ENCODE results near the gene BLVRA. TPM values are rescaled to one million over a fixed set of nuclear protein-coding genes. Genes with fewer than 3 reads are reported as not detected.
"Not testable (repeated sequence)": the region's sequence is repeated elsewhere in the genome, so short reads cannot be mapped to it uniquely, and the experiment has no call there.

BLVRA gene
- total and polyA plus RNA-seq, 10 of the 15 experiments (the other 5 are each of a cell fraction or from before 2014, with no cell fraction given), result 63.3 to 198 (median 102) TPM

- intact Hi-C loops (cut with micrococcal nuclease; ENCODE audit: unreplicated experiment) (no loop called here), in situ Hi-C loops (cut with MboI) (no loop called here)
- H2AFZ ChIP-seq (ENCODE audit: control insufficient read depth, low read depth, low read length), result no peak overlapping the region
- RAD21 ChIA-PET (ENCODE audit: unreplicated experiment), result interaction anchor here (1.1 kb wide), 1 partner anchor 233 kb away, joined by 3 read pairs; the partner anchor contains the start of gene STK17A
- H3K36me3 ChIP-seq (ENCODE audit: control insufficient read depth in 2 of 2, insufficient read depth in 2 of 2, low read length in 1 of 2), result no peaks in the 10 kb centered on the region
- no peak overlapping the region for H3K9ac ChIP-seq (ENCODE audit: control insufficient read depth, insufficient read depth, low read length)
- no peak overlapping the region for H3K27ac ChIP-seq (ENCODE audit: control insufficient read depth, insufficient read depth)
- FAIRE-seq (no peak), DNase-seq (ENCODE audit: low read depth, low spot score) (no peak), ATAC-seq (no peak)
- no peaks in the 10 kb centered on the region for H3K4me1 ChIP-seq (ENCODE audit: control insufficient read depth, insufficient read depth, low read length)
- TF ChIP-seq NFXL1 (IDR thresholded peaks at IDR 0.05; ENCODE audit: borderline replicate concordance) (no peak), ZNF592 (IDR thresholded peaks at IDR 0.05) (no peak), ZBTB4 (CRISPR knock-in tag; IDR thresholded peaks at IDR 0.05) (no peak), ZZZ3 (IDR thresholded peaks at IDR 0.05; ENCODE audit: control insufficient read depth, insufficient read length, low read depth) (no peak), SRF (IDR thresholded peaks at IDR 0.05; ENCODE audit: low read depth in 2 of 2, low read length in 2 of 2) (no peak), HDAC2 (IDR thresholded peaks at IDR 0.05) (no peak), CREM (IDR thresholded peaks at IDR 0.05; ENCODE audit: low read depth) (no peak), PAX5 (IDR thresholded peaks at IDR 0.05; ENCODE audit: borderline replicate concordance, low read depth, low read length) (no peak), SP1 (IDR thresholded peaks at IDR 0.05; ENCODE audit: low read depth, low read length) (no peak)
- no peaks in the 10 kb centered on the region for H3K27me3 ChIP-seq (replicated peaks in 1 of 2; ENCODE audit: control insufficient read depth in 2 of 2, insufficient read depth in 2 of 2, low read length in 1 of 2)
- POLR2A ChIA-PET, result no interaction called here
- no peaks in the 10 kb centered on the region for H4K20me1 ChIP-seq (ENCODE audit: control insufficient read depth, insufficient read depth)
- CTCF ChIA-PET, result interaction anchor here (0.8 to 1.2 kb wide), 3 partner anchors 19 to 298 kb away, joined by 3 to 4 read pairs (median 3); no protein-coding TSS in a partner anchor
- no TSS peak for BruUV-seq (replicated peaks)
- no peaks in the 10 kb centered on the region for H3K79me2 ChIP-seq (ENCODE audit: control insufficient read depth, insufficient read depth, low read length)
- H3K4me3 ChIP-seq, result no peak overlapping the region
- no peak overlapping the region for H3K4me2 ChIP-seq (ENCODE audit: control insufficient read depth, insufficient read depth)
- WGBS (ENCODE audit: insufficient coverage, insufficient replicate concordance, low lambda C conversion rate, missing lambda C conversion rate), result 100% methylated on average over 3 of the region's 3 CpGs
- H3K9me3 ChIP-seq (replicated peaks; ENCODE audit: control insufficient read depth, insufficient read depth, low read length), result peaks cover 1% of the 10 kb centered on the region; the same call in 1 of the 3 replicates
- SMC1A ChIA-PET (ENCODE audit: uncharacterized antibody, unreplicated experiment), result interaction anchor here (1.5 to 1.7 kb wide), 2 partner anchors 11 to 20 kb away, joined by 5 read pairs; no protein-coding TSS in a partner anchor
These were observed 56.9 kb downstream of the BLVRA start for GRCh38 chr7:43815373-43815772.

- DNase-seq (ENCODE audit: low read depth, low spot score); H3K4me1 ChIP-seq (ENCODE audit: control insufficient read depth, insufficient read depth, low read length); H3K9ac ChIP-seq (ENCODE audit: control insufficient read depth, insufficient read depth, low read length); RAD21 ChIA-PET (ENCODE audit: unreplicated experiment); H3K4me2 ChIP-seq (ENCODE audit: control insufficient read depth, insufficient read depth); H3K36me3 ChIP-seq (ENCODE audit: control insufficient read depth in 2 of 2, insufficient read depth in 2 of 2, low read length in 1 of 2); H2AFZ ChIP-seq (ENCODE audit: control insufficient read depth, low read depth, low read length); BruUV-seq (replicated peaks); H3K27ac ChIP-seq (ENCODE audit: control insufficient read depth, insufficient read depth); H4K20me1 ChIP-seq (ENCODE audit: control insufficient read depth, insufficient read depth); FAIRE-seq; in situ Hi-C loops (cut with MboI); ATAC-seq; H3K79me2 ChIP-seq (ENCODE audit: control insufficient read depth, insufficient read depth, low read length); H3K4me3 ChIP-seq; H3K9me3 ChIP-seq (replicated peaks; ENCODE audit: control insufficient read depth, insufficient read depth, low read length); POLR2A ChIA-PET; H3K27me3 ChIP-seq (replicated peaks in 1 of 2; ENCODE audit: control insufficient read depth in 2 of 2, insufficient read depth in 2 of 2, low read length in 1 of 2); intact Hi-C loops (cut with micrococcal nuclease; ENCODE audit: unreplicated experiment): not testable (repeated sequence)
- WGBS (ENCODE audit: insufficient coverage, insufficient replicate concordance, low lambda C conversion rate, missing lambda C conversion rate), result 51% methylated on average over 2 of the region's 2 CpGs
- ChIA-PET CTCF (interaction anchor here (0.8 to 1.2 kb wide), 2 partner anchors 18 to 299 kb away, joined by 3 to 4 read pairs; no protein-coding TSS in a partner anchor), SMC1A (ENCODE audit: uncharacterized antibody, unreplicated experiment) (interaction anchor here (1.5 to 1.7 kb wide), 2 partner anchors 10 to 19 kb away, joined by 5 read pairs; no protein-coding TSS in a partner anchor)
These were observed 57.7 kb downstream of the BLVRA start for GRCh38 chr7:43816046-43816797.

Data from GM12878 (cell line).